Mucosa of descending colon (tissue), 3 donors: ENCODE data around the gene ASTN2. TPM values are rescaled to one million over a fixed set of nuclear protein-coding genes. Genes with fewer than 3 reads are reported as not detected.

Experiments
- ATAC-seq: fragments of 200-7000 bp; cut with Tn5 transposase; one replicate; pipeline ENCODE4 v1.9.1; 2020; ENCODE audit warnings: mild to moderate bottlenecking, moderate library complexity
- DNase-seq, 3 donors: peaks; one replicate each; pipeline ENCODE4 v3.0.0-alpha.2; 2020
- H3K36me3 ChIP-seq: fragments of 200-600 bp; one replicate; pipeline ENCODE4 v1.8.0; 2021; ENCODE audit warnings: low read depth, mild to moderate bottlenecking
- H3K4me1 ChIP-seq: fragments of 200-600 bp; one replicate; pipeline ENCODE4 v1.8.0; 2021; ENCODE audit warnings: low read depth, mild to moderate bottlenecking
- H3K4me3 ChIP-seq: fragments of 200-600 bp; one replicate; pipeline ENCODE4 v1.8.0; 2021; ENCODE audit warnings: mild to moderate bottlenecking
- H3K9me3 ChIP-seq: fragments of 200-600 bp; one replicate; pipeline ENCODE4 v1.8.0; 2021; ENCODE audit warnings: mild to moderate bottlenecking
- intact Hi-C, 2 donors: fragments of 100-400 bp; cut with DNase I in 1 of 2; cut with micrococcal nuclease in 1 of 2; formaldehyde crosslinking; loops; one replicate each; pipeline versions ENCODE4 v1.11.0 to v1.11.1; 2022; cut with DNase I, micrococcal nuclease
- total RNA-seq, 3 donors: library from RNA; stranded (reverse); fragmentation: NEBNext Ultra II Directional in 2 of 3; extraction: Animal tissue kit (Norgen Biotek cat#: 25700) in 2 of 3; gene quantifications; one replicate each; pipeline versions ENCODE4 v1.2.1 to v1.2.4, GENCODE V29; 2021 to 2023
- TF ChIP-seq, protein P1 (sequence below): fragments of 200-600 bp; IDR thresholded peaks from one replicate; pipeline ENCODE4 v1.8.0; 2022; ENCODE audit warnings: antibody characterized with exemption, mild to moderate bottlenecking
- donor health status: DM: no; HTN: no; CAD: no; lungs with moderate emphysema.
- donor health status: DM: no; HTN: no; CAD: no.
- donor health status: DM: no; HTN: yes; CAD: no.

The ASTN2 gene
- total RNA-seq, 3 donors from 2014 or later, result 3.5 to 6.1 (median 5.4) TPM

GRCh38 chr9:116380496-116380995, 1034.3 kb downstream of the ASTN2 start:
- ATAC-seq (no peak), DNase-seq (no peak)
- Histone ChIP-seq H3K9me3 (no peaks in the 10 kb centered on the region), H3K4me3 (no peak overlapping the region), H3K4me1 (no peaks in the 10 kb centered on the region), H3K36me3 (no peaks in the 10 kb centered on the region)
- intact Hi-C loops, result no loop called here
- TF ChIP-seq, protein P1, sequence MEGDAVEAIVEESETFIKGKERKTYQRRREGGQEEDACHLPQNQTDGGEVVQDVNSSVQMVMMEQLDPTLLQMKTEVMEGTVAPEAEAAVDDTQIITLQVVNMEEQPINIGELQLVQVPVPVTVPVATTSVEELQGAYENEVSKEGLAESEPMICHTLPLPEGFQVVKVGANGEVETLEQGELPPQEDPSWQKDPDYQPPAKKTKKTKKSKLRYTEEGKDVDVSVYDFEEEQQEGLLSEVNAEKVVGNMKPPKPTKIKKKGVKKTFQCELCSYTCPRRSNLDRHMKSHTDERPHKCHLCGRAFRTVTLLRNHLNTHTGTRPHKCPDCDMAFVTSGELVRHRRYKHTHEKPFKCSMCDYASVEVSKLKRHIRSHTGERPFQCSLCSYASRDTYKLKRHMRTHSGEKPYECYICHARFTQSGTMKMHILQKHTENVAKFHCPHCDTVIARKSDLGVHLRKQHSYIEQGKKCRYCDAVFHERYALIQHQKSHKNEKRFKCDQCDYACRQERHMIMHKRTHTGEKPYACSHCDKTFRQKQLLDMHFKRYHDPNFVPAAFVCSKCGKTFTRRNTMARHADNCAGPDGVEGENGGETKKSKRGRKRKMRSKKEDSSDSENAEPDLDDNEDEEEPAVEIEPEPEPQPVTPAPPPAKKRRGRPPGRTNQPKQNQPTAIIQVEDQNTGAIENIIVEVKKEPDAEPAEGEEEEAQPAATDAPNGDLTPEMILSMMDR, result no peak

DNA sequence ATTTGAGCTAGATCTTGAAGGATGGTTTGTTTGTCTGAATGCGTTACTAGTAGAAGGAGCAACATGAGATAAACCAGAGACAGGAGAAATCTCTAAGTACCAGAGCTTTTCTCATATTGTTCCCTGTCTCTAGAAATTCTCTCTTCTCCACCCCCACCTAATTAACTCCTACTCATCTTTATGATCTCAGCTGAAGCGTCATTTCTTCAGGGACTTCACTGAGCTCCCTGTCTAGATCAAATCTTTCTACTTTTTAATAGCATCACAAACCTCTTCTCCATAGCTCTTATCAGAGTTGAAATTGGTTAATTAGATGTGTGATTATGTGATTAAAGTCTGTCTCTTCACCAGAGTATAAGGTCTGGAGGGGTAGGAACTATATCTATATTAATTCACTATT, 1035.0 kb downstream of the ASTN2 start:
- Histone ChIP-seq H3K36me3 (no peaks in the 10 kb centered on the region), H3K4me3 (no peak overlapping the region), H3K4me1 (no peaks in the 10 kb centered on the region), H3K9me3 (no peaks in the 10 kb centered on the region)
- no peak for DNase-seq
- TF ChIP-seq, protein P1, result no peak
- no peak for ATAC-seq
- intact Hi-C loops, result no loop called here

DNA sequence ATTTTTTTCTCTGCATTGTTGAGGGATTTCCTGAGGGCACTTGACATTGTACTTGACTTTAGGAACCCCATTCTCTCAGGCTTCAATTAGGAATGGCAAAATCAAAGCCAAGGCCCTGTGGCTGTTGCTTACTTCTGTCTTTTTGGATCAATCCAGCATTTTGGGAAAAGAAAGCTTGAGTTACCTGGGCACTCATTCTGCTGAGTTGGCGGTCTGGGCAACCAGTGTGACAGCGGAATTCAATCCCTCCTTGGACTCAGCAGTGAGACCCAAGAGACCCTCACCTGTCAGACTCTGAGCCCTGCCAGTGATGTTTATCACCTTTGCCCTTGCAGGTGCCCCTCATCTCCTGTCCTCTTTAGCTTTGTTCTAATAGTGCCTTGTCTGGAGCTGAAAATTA, 1036.0 kb downstream of the ASTN2 start:
- TF ChIP-seq, protein P1, result no peak
- Histone ChIP-seq H3K4me3 (no peak overlapping the region), H3K36me3 (no peaks in the 10 kb centered on the region), H3K9me3 (no peaks in the 10 kb centered on the region), H3K4me1 (no peaks in the 10 kb centered on the region)
- ATAC-seq (no peak), DNase-seq (no peak)
- intact Hi-C loops, result no loop called here

DNA sequence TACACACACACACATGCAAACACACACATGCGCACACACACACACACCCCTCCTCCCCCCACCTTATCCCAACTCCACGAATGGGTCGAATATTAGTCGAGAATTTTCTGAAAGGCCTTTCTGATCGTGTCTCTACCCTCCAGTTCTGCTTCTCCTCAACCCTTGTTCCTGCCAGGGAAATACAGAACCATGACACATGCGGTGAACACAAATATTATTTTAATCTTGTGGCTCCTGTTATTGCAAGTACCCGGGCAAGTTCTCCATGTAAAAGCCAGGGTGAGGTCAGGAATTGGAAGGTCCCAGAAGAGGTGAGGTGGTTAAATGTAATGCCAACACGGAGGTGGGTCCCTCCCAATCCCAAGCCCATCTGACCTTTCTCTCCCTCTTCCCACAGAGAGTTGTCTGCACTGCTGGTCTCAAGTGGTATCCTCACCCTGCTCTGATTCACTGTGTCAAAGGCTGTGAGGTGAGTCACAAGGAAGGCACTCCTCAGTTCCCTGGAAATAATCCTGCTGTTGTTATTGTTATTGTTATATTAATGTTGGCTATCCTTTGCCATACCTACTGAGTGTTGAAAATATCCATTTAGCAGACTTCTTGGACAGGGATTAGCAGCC, 1037.6 kb downstream of the ASTN2 start:
- no peak for DNase-seq
- Histone ChIP-seq H3K36me3 (no peaks in the 10 kb centered on the region), H3K9me3 (no peaks in the 10 kb centered on the region), H3K4me1 (no peaks in the 10 kb centered on the region), H3K4me3 (no peak overlapping the region)
- intact Hi-C loops, result no loop called here
- ATAC-seq, result peak; percentile 15
- TF ChIP-seq, protein P1, result no peak
